Measurements from ENCODE around the gene RBM33. TPM values are rescaled to one million over a fixed set of nuclear protein-coding genes. Genes with fewer than 3 reads are reported as not detected.

The RBM33 gene
- total and polyA plus RNA-seq, 2 of the 8 experiments (the other 6 are each of a cell fraction or from before 2014, with no cell fraction given), result 16.5 to 64.6 TPM

GRCh38 chr7:155816996-155817395 lies 172.5 kb downstream of the RBM33 start (continued):
- TF ChIP-seq CBX8 (IDR thresholded peaks at IDR 0.05; ENCODE audit: borderline replicate concordance, low read depth, low read length), result no peak
- TF ChIP-seq TCF12 (IDR thresholded peaks at IDR 0.05; ENCODE audit: low read depth, low read length), result no peak
- no peak for TF ChIP-seq ASH2L (IDR thresholded peaks at IDR 0.05; ENCODE audit: low read length)
